Activated CD8-positive, alpha-beta memory T cell treated with anti-CD3 and anti-CD28 coated beads, Interleukin-2, amount 50 U/mL, for 1 hour (primary cell): ENCODE data around the gene MYPOP.
A peak's percentile ranks its signal among the peaks of the same experiment; 100 is the strongest.

Experiments used
- DNase-seq: peaks from one replicate; pipeline ENCODE4 v3.0.0-alpha.2; 2020; ENCODE audit errors: extremely low read depth

MYPOP gene

GRCh38 chr19:45901912-45902650, at the start of gene MYPOP:
Gene MYPOP (minus strand): TSS chr19:45902613. CDS start chr19:45901773, 840 bp downstream.
- no peak for DNase-seq

GRCh38 chr19:45947926-45948325, 45.5 kb upstream of the MYPOP start:
- DNase-seq: no peak

GRCh38 chr19:45940515-45940805, 38.0 kb upstream of the MYPOP start:
- no peak for DNase-seq

GRCh38 chr19:45939792-45940514, 37.5 kb upstream of the MYPOP start:
- no peak for DNase-seq

GRCh38 chr19:45938733-45939319, 36.4 kb upstream of the MYPOP start:
- no peak for DNase-seq

GRCh38 chr19:45935267-45935666, 32.9 kb upstream of the MYPOP start:
- no peak for DNase-seq

GRCh38 chr19:45934551-45935230, 32.3 kb upstream of the MYPOP start:
- DNase-seq: no peak

- no peak for DNase-seq
These were observed 31.3 kb upstream of the MYPOP start for GRCh38 chr19:45933759-45934158.

GRCh38 chr19:45931055-45931454, 28.6 kb upstream of the MYPOP start:
- DNase-seq: no peak

- DNase-seq: no peak
These were observed 26.8 kb upstream of the MYPOP start for GRCh38 chr19:45929247-45929646.

- DNase-seq: peak; percentile 66
These were observed 25.3 kb upstream of the MYPOP start for GRCh38 chr19:45927565-45928261.

GRCh38 chr19:45924891-45925447, 22.6 kb upstream of the MYPOP start:
- no peak for DNase-seq

GRCh38 chr19:45922281-45922680, 19.9 kb upstream of the MYPOP start:
- no peak for DNase-seq

- DNase-seq: no peak
These were observed 18.0 kb upstream of the MYPOP start for GRCh38 chr19:45920458-45920857.

- DNase-seq: no peak
These were observed 17.3 kb upstream of the MYPOP start for GRCh38 chr19:45919678-45920077.

GRCh38 chr19:45918721-45919120, 16.3 kb upstream of the MYPOP start:
- no peak for DNase-seq

- DNase-seq: no peak
These were observed 15.1 kb upstream of the MYPOP start for GRCh38 chr19:45917421-45918091.

- DNase-seq: no peak
These were observed 11.7 kb upstream of the MYPOP start, which contains the start of gene NANOS2 for GRCh38 chr19:45913874-45914830. Gene NANOS2 (minus strand): TSS chr19:45914778. CDS start chr19:45914693, 85 bp downstream.

GRCh38 chr19:45911291-45911690, 8.9 kb upstream of the MYPOP start:
- no peak for DNase-seq

GRCh38 chr19:45908956-45909355, 6.5 kb upstream of the MYPOP start:
- DNase-seq: no peak
